ENCODE measurements around the gene SCYGR4.

Gene SCYGR4

GRCh38 chr2:227614246-227614645 is 3.1 kb upstream of the SCYGR4 start:
- TF ChIP-seq CTCF (IDR thresholded peaks at IDR 0.05; ENCODE audit: low read depth, low read length), result no peak
- H3K4me3 ChIP-seq (ENCODE audit: low read depth, low read length), result no peak overlapping the region

GRCh38 chr2:227614740-227615139 is 2.6 kb upstream of the SCYGR4 start, which contains the start of gene SCYGR3:
SCYGR3 (minus strand) TSS chr2:227614840; CDS start chr2:227614840, 0 bp downstream.
- no peak within 1 kb of the TSS for H3K4me3 ChIP-seq (ENCODE audit: low read depth, low read length)
- TF ChIP-seq CTCF (IDR thresholded peaks at IDR 0.05; ENCODE audit: low read depth, low read length), result no peak

- no peak for TF ChIP-seq CTCF (IDR thresholded peaks at IDR 0.05; ENCODE audit: low read depth, low read length)
- H3K4me3 ChIP-seq (ENCODE audit: low read depth, low read length), result no peak overlapping the region
Measured at GRCh38 chr2:227615181-227615580, 2.1 kb upstream of the SCYGR4 start.

- TF ChIP-seq CTCF (IDR thresholded peaks at IDR 0.05; ENCODE audit: low read depth, low read length), result no peak
- H3K4me3 ChIP-seq (ENCODE audit: low read depth, low read length), result no peak overlapping the region
Measured at GRCh38 chr2:227615906-227616305, 1.4 kb upstream of the SCYGR4 start.

- H3K4me3 ChIP-seq (ENCODE audit: low read depth, low read length), result no peak overlapping the region
- no peak for TF ChIP-seq CTCF (IDR thresholded peaks at IDR 0.05; ENCODE audit: low read depth, low read length)
Measured at GRCh38 chr2:227616631-227617030, 667 bp upstream of the SCYGR4 start.

GRCh38 chr2:227623226-227623625 is 5.9 kb downstream of the SCYGR4 start:
- no peak for TF ChIP-seq CTCF (IDR thresholded peaks at IDR 0.05; ENCODE audit: low read depth, low read length)
- no peak overlapping the region for H3K4me3 ChIP-seq (ENCODE audit: low read depth, low read length)

- H3K4me3 ChIP-seq (ENCODE audit: low read depth, low read length), result no peak overlapping the region
- TF ChIP-seq CTCF (IDR thresholded peaks at IDR 0.05; ENCODE audit: low read depth, low read length), result no peak
Measured at GRCh38 chr2:227625420-227625819, 8.1 kb downstream of the SCYGR4 start.
